Measurements from ENCODE around the gene TOX4.

TOX4 gene

DNA sequence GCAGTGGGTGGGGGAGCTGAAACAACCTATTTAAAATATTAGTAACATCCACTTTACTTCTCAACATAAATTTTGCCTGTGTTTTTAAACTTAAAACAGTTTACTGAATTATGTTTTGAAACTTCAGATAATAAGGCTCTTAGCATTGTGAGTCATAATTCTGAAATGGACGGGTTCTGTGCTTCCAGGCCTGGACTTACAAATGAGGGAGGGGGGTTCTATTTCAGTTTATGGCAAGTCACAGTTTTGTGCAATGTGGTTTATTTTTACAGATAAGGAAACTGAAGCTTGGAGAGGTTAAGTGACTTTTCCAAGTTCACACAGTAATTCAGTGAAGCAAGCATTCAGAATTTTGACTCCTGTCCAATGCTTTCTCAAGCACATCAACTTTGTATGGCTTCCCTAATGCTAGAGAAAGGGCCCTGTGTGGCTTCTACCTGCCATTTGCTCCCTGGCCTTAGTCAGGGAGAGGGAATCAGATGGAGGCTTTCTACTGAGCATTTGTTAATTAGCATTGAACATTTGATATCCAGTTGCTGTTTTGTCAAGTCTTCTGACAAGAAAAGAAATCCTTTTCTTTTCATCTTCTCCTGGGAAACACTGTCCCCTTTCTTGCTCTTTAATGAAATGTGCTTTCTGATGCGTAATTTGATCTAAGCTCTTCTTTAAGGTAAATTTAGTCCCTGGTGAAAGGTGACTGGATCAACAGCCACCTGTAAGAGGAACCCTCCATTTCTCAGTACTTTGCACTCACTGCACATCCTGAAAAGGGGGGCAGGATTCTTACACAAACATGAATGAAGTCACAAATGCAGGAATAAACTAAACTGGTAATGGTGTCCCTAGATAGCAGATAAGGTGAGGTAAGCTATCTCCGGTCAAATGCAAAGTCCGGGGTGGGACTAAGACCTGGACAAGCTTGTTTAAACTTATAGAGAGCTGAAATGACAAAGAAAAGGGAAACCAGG is 51.7 kb downstream of the TOX4 start:
- peaks cover 13% of the 10 kb centered on the region for H3K4me1 ChIP-seq (ENCODE audit: insufficient read depth, low read length, poor library complexity, severe bottlenecking)
- H3K4me2 ChIP-seq (ENCODE audit: low read depth, low read length, poor library complexity, severe bottlenecking) = no peak overlapping the region
- no peak overlapping the region for H3K9ac ChIP-seq (ENCODE audit: low read depth, low read length, poor library complexity, severe bottlenecking)
- H3K9me3 ChIP-seq (ENCODE audit: insufficient read depth, low read depth, low read length) = no peaks in the 10 kb centered on the region
- no peaks in the 10 kb centered on the region for H3K79me2 ChIP-seq (ENCODE audit: insufficient read depth, low read length)
- no peaks in the 10 kb centered on the region for H3F3A ChIP-seq (ENCODE audit: low read depth)
- H3K9me2 ChIP-seq (replicated peaks; ENCODE audit: low read depth, low read length) = no peaks in the 10 kb centered on the region
- H3K4me3 ChIP-seq (ENCODE audit: low read length, poor library complexity, severe bottlenecking) = no peak overlapping the region
- H4K20me1 ChIP-seq (ENCODE audit: insufficient read depth, low read length, poor library complexity, severe bottlenecking) = no peaks in the 10 kb centered on the region
- H3K27me3 ChIP-seq (ENCODE audit: insufficient read depth, low read length, poor library complexity, severe bottlenecking) = no peaks in the 10 kb centered on the region
- no peak for TF ChIP-seq CTCF (conservative IDR thresholded peaks at IDR 0.05; ENCODE audit: low read length)
- no peak for TF ChIP-seq EZH2phosphoT487 (IDR thresholded peaks at IDR 0.05; ENCODE audit: borderline replicate concordance)
- no peaks in the 10 kb centered on the region for H3K36me3 ChIP-seq (ENCODE audit: insufficient read depth, low read length)
- peak overlapping the region; percentile 4; the same call in 1 of the 2 replicates for H2AFZ ChIP-seq (ENCODE audit: low read length)

DNA sequence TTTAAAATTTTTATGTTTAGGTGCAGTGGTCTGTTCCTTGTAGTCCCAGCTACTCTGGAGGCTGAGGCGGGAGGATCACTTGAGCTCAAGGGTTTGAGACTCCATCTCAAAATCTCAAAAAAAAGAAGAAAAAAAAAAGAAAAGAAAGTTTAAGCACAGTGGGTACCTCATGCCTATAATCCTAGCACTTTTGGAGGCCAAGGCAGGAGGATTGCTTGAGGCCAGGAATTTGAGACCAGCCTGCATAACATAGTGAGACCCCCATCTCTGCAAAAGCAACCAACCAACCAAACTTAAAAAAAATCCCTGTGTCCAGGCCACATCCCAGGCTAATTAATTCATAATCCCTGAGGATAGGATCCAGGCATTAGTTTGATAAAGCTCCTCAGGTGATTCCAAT is 52.5 kb downstream of the TOX4 start:
- H3K9ac ChIP-seq (ENCODE audit: low read depth, low read length, poor library complexity, severe bottlenecking) = no peak overlapping the region
- no peaks in the 10 kb centered on the region for H3K79me2 ChIP-seq (ENCODE audit: insufficient read depth, low read length)
- no peaks in the 10 kb centered on the region for H4K20me1 ChIP-seq (ENCODE audit: insufficient read depth, low read length, poor library complexity, severe bottlenecking)
- no peaks in the 10 kb centered on the region for H3K27me3 ChIP-seq (ENCODE audit: insufficient read depth, low read length, poor library complexity, severe bottlenecking)
- peaks cover 13% of the 10 kb centered on the region for H3K4me1 ChIP-seq (ENCODE audit: insufficient read depth, low read length, poor library complexity, severe bottlenecking)
- H3K9me2 ChIP-seq (replicated peaks; ENCODE audit: low read depth, low read length) = no peaks in the 10 kb centered on the region
- no peaks in the 10 kb centered on the region for H3K9me3 ChIP-seq (ENCODE audit: insufficient read depth, low read depth, low read length)
- TF ChIP-seq EZH2phosphoT487 (IDR thresholded peaks at IDR 0.05; ENCODE audit: borderline replicate concordance) (no peak), CTCF (conservative IDR thresholded peaks at IDR 0.05; ENCODE audit: low read length) (no peak)
- no peak overlapping the region for H2AFZ ChIP-seq (ENCODE audit: low read length)
- H3F3A ChIP-seq (ENCODE audit: low read depth) = no peaks in the 10 kb centered on the region
- no peak overlapping the region for H3K4me3 ChIP-seq (ENCODE audit: low read length, poor library complexity, severe bottlenecking)
- no peaks in the 10 kb centered on the region for H3K36me3 ChIP-seq (ENCODE audit: insufficient read depth, low read length)
- no peak overlapping the region for H3K4me2 ChIP-seq (ENCODE audit: low read depth, low read length, poor library complexity, severe bottlenecking)

GRCh38 chr14:21533294-21533693 is 56.3 kb downstream of the TOX4 start:
- Histone ChIP-seq H3F3A (ENCODE audit: low read depth) (no peaks in the 10 kb centered on the region), H3K27me3 (ENCODE audit: insufficient read depth, low read length, poor library complexity, severe bottlenecking) (peaks cover 9% of the 10 kb centered on the region), H2AFZ (ENCODE audit: low read length) (no peak overlapping the region), H3K4me3 (ENCODE audit: low read length, poor library complexity, severe bottlenecking) (no peak overlapping the region), H3K4me1 (ENCODE audit: insufficient read depth, low read length, poor library complexity, severe bottlenecking) (no peaks in the 10 kb centered on the region), H3K79me2 (ENCODE audit: insufficient read depth, low read length) (no peaks in the 10 kb centered on the region), H3K36me3 (ENCODE audit: insufficient read depth, low read length) (no peaks in the 10 kb centered on the region), H3K9me2 (replicated peaks; ENCODE audit: low read depth, low read length) (no peaks in the 10 kb centered on the region), H4K20me1 (ENCODE audit: insufficient read depth, low read length, poor library complexity, severe bottlenecking) (no peaks in the 10 kb centered on the region), H3K9me3 (ENCODE audit: insufficient read depth, low read depth, low read length) (no peaks in the 10 kb centered on the region), H3K9ac (ENCODE audit: low read depth, low read length, poor library complexity, severe bottlenecking) (no peak overlapping the region), H3K4me2 (ENCODE audit: low read depth, low read length, poor library complexity, severe bottlenecking) (no peak overlapping the region)
- no peak for TF ChIP-seq CTCF (conservative IDR thresholded peaks at IDR 0.05; ENCODE audit: low read length)
- TF ChIP-seq EZH2phosphoT487 (IDR thresholded peaks at IDR 0.05; ENCODE audit: borderline replicate concordance) = no peak

Measured in Loucy (cell line).